ENCODE data around the gene NBAS. TPM values are rescaled to one million over a fixed set of nuclear protein-coding genes. Genes with fewer than 3 reads are reported as not detected.
"Not testable (repeated sequence)": the region's sequence is repeated elsewhere in the genome, so short reads cannot be mapped to it uniquely, and the experiment has no call there.

NBAS gene
- total RNA-seq, 1 donor from 2014 or later: 86.4 TPM

DNA sequence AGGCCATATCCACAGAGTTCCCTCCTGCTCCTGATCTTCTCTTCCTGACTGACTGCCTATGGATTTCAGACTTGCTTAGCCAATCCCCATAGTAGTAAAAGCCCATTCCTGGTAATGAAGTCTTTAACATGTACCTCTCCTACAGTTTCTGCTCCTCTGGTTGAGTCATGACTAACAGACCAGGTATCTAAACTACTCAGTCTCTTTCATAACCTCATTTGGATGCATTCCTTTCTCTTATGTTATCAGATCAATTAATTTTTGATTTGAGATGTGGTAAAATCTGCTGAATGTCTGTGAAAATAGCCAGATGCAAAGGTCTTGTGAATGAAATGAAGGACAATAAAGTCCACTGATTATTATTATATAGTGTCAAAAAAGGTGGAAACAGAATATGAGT, 198.0 kb downstream of the NBAS start:
- peak; percentile 85 for DNase-seq (ENCODE audit: low read depth)

DNA sequence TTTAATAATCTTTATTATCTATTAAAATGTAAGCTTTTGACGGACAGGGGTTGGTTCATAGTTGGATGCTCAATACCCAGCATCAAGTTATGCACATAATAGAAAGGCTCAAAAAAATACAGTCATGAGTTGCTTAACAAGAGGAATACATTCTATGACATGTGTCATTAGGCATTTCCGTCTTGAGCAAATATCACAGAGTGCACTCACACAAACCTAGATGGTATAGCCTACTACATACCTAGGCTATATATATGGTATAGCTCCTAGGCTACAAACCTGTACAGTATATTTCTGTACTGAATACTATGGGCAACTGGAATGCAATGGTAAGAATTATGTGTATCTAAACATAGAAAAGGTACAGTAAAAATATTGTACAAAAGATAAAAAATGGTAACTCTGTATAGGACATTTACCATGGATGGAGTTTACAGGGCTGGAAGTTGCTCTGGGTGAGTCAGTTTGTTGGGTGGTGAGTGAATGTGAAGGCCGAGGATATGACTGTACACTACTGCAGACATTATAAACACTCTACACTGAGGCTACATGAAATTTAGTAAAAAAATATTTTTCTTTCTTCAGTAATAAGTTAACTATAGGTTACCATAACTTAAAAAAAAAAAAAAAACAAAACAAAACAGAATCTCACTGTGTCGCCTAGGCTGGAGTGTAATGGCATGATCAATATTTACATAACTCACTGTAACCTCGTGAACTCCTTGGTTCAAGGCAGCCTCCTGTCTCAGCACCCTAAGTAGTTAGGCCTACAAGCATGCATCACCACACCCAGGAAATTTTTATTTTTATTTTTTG, 201.2 kb downstream of the NBAS start:
- peak; percentile 49 for DNase-seq (ENCODE audit: low read depth)

- no peak for DNase-seq (ENCODE audit: low read depth)
Measured at GRCh38 chr2:15357922-15358321, 203.2 kb downstream of the NBAS start.

DNA sequence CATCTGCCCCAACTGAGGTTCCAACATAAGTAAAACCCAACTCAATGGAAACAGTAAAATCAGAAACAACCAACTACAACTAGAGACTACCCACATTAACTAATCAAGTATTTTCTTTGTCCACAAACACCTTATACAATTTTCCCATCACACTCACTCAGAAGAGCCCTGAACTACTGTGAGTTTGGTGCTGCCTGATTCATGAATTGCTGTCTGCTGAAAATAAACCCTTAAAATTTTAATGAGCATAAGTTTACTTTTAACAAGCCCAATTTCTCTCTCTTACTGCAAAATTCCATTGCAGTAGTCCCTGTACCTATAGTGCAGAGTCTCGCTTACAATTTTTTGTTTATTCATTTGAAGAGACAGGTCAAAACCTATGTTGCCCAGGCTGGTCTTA, 203.9 kb downstream of the NBAS start:
- no peak for DNase-seq (ENCODE audit: low read depth)

- no peak for DNase-seq (ENCODE audit: low read depth)
Measured at GRCh38 chr2:15355386-15355785, 205.7 kb downstream of the NBAS start.

GRCh38 chr2:15354596-15355366, 206.4 kb downstream of the NBAS start:
- peak; percentile 51 for DNase-seq (ENCODE audit: low read depth)

DNA sequence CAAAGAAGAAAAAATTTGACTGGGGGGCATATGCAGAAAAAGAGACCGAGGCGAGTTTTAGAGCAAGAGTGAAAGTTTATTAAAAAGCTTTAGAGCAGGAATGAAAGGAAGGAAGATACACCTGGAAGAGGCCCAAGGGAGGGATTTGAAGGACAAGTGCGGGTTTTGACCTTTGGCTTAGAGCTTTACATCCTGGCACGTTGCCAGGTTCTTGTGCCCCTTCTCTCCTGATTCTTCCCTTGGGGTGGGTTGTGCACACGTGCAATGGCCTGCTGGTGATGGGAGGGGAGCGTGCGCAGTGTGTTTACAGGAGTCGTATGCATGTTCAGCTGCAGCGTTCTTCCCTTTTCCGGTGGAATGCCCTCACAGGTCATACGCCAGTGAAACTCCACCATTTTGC, 208.8 kb downstream of the NBAS start:
- DNase-seq (ENCODE audit: low read depth): no peak

DNA sequence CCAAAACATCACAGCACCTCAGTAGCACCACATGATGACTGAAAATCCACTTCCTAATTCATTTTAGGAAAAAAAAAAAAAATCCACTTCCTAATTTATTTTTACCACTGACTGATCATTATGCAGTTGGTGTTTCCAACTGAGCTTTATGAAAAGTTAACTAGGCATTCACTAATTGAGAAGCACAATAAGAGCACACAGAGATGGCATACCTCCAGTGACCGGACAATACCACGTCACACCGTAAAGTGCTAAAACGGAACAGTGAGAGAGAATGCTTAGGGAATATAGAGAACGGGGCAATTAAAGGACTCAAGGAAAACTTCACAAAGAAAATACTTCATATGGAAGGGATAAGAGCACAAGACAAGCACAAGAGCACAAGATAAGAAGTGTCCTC, 212.5 kb downstream of the NBAS start:
- no peak for DNase-seq (ENCODE audit: low read depth)

- DNase-seq (ENCODE audit: low read depth): no peak
Measured at GRCh38 chr2:15348045-15348444, 213.1 kb downstream of the NBAS start.

- no peak for DNase-seq (ENCODE audit: low read depth)
Measured at GRCh38 chr2:15346624-15347023, 214.5 kb downstream of the NBAS start.

- DNase-seq (ENCODE audit: low read depth): peak; percentile 37
Measured at GRCh38 chr2:15337996-15338666, 223.0 kb downstream of the NBAS start.

GRCh38 chr2:15334644-15335326, 226.3 kb downstream of the NBAS start:
- peak; percentile 62 for DNase-seq (ENCODE audit: low read depth)

- DNase-seq (ENCODE audit: low read depth): no peak
Measured at GRCh38 chr2:15331787-15332186, 229.3 kb downstream of the NBAS start.

- no peak for DNase-seq (ENCODE audit: low read depth)
Measured at GRCh38 chr2:15325296-15325695, 235.8 kb downstream of the NBAS start.

GRCh38 chr2:15323227-15323626, 237.9 kb downstream of the NBAS start:
- no peak for DNase-seq (ENCODE audit: low read depth)

- DNase-seq (ENCODE audit: low read depth): not testable (repeated sequence)
Measured at GRCh38 chr2:15321481-15321880, 239.7 kb downstream of the NBAS start.

- DNase-seq (ENCODE audit: low read depth): no peak
Measured at GRCh38 chr2:15316370-15316814, 244.7 kb downstream of the NBAS start.

GRCh38 chr2:15315411-15315810, 245.7 kb downstream of the NBAS start:
- no peak for DNase-seq (ENCODE audit: low read depth)

GRCh38 chr2:15313657-15314056, 247.5 kb downstream of the NBAS start:
- DNase-seq (ENCODE audit: low read depth): peak; percentile 86

DNA sequence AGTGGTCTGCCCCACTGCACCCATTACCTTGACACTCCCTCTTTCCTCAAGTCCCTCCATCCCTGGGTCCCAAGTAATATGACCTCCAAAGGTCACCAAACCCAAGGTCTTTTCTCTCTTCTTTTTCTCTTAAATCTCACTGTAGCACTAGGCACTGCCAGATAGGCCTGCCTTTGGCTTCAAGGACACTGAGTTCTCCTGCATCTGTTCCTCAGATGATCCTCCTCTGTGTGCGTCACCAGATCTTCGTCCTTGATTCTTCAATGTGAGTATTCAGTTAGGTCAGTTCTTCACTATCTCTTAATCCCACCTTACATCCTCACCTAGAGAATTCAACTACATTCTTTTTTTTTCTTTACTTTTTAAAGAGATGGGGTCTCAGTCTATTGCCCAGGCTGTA, 249.2 kb downstream of the NBAS start:
- DNase-seq (ENCODE audit: low read depth): no peak

DNA sequence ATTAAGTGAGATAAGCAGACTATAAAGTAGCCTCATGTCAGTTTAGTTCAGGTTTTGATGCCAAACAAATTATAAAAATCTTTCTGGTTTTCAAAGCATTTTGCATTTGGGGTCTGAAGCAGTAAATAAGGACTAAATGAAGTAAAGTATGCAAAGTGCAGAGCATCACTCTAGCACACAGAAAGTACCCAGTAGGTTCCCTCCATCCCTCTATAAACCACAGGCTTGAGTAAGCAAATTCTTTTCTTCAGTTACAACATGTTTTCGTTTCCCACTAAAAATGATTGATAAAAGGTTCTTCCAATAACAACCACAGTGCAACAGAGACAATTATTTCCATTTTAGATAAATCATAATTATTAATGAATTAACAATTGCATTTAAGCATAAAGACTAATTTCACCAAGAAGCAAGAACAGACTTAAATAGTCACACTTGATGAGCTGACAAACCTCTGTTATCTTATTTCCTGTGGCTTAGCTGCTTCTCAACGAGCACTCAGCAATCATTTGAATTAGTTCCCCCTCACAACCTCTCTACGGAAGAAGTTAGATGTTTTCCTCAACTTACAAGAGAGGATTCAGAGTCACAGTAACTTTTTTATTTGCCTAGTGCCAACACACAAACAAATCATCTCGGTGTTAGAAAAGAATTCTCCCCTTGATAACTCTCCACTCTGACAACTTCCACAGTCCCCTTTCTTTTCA, 249.8 kb downstream of the NBAS start:
- DNase-seq (ENCODE audit: low read depth): no peak
